GM21367 (cell line): Measurements from ENCODE around the gene PNMA8B.

ENCODE experiments used
- ATAC-seq: cut with Tn5 transposase; IDR thresholded peaks from one replicate; pipeline ENCODE4 v1.9.1; 2021; ENCODE audit not compliant: unreplicated experiment

PNMA8B gene

DNA sequence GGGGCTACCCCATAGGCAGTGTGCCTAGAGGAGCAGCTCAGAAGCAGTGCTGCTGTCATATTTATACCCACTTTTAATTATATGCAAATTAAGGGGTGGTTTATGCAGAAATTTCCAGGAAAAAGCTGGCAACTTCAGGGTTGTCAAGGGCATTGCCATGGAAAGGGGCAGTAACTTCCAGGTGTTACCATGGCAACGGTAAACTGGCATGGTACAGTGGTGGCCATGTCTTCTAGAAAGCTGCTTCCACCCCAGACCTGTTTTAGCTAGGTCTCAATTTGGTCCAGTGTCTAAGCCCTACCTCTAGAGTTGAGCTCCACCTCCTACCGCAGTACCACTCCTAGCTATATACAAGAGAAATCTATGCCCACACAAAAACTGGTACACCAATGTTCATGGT is 35.6 kb downstream of the PNMA8B start:
- no peak for ATAC-seq

GRCh38 chr19:46456930-46457329 is 38.7 kb downstream of the PNMA8B start:
- ATAC-seq: no peak

DNA sequence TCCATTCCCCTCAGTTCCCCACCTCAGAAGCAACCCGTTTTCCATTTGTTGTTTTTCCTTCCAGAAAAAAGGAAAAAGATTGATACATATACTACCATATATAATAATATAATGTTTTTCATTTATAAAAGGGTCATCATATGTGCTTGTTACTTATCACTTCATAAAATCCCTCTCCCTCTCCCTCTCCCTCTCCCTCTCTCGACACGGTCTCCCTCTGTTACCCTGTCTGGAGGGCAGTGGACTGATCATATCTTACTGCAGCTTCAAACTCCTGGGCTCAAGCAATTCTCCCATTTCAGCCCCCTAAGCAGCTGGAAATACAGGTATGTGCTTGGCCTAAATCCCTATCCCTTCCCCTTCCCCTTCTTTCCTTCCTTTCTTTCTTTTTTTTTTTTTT is 41.4 kb downstream of the PNMA8B start:
- no peak for ATAC-seq

- ATAC-seq: no peak
These were observed 42.0 kb downstream of the PNMA8B start for GRCh38 chr19:46453661-46454060.

- no peak for ATAC-seq
These were observed 43.5 kb downstream of the PNMA8B start for GRCh38 chr19:46452186-46452585.

- ATAC-seq: no peak
These were observed 44.3 kb downstream of the PNMA8B start for GRCh38 chr19:46451352-46451751.

DNA sequence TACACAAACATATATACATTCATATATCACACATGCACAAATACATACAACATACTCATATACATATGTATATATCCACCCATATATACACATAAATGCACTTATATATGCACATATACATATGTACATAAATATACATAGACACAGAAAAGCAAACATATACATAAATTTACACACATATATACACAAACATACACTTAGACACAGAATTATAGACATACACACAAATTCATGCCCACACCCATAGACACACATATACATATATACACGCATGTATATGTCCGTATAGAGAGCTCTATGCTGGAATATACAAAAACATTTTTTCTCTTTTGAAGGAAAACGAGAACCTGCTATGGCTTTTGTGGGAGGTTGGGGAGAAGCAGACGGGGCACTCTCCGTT is 44.9 kb downstream of the PNMA8B start:
- ATAC-seq: no peak

DNA sequence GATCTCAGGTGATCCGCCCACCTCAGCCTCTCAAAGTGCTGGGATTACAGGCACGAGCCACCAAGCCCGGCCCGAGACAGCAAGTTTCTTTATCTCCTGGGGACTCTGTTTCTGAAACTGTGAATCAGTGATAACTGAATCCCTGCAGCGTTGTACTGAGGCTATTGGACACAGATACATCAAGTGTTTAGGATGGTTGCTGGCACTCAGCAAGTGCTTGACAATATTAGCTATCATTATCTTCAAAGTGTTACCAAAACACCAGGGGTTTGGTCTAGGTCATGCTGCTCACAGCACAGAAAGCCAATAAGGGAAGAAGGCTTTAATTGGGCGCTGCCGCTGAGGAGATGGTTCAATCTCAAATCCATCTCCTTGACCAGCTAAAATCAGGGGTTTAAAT is 46.4 kb downstream of the PNMA8B start:
- no peak for ATAC-seq

GRCh38 chr19:46448601-46449000 is 47.1 kb downstream of the PNMA8B start:
- no peak for ATAC-seq

GRCh38 chr19:46447824-46448223 is 47.8 kb downstream of the PNMA8B start:
- ATAC-seq: no peak

- no peak for ATAC-seq
These were observed 48.7 kb downstream of the PNMA8B start for GRCh38 chr19:46447006-46447405.

- no peak for ATAC-seq
These were observed 49.6 kb downstream of the PNMA8B start for GRCh38 chr19:46446021-46446420.

DNA sequence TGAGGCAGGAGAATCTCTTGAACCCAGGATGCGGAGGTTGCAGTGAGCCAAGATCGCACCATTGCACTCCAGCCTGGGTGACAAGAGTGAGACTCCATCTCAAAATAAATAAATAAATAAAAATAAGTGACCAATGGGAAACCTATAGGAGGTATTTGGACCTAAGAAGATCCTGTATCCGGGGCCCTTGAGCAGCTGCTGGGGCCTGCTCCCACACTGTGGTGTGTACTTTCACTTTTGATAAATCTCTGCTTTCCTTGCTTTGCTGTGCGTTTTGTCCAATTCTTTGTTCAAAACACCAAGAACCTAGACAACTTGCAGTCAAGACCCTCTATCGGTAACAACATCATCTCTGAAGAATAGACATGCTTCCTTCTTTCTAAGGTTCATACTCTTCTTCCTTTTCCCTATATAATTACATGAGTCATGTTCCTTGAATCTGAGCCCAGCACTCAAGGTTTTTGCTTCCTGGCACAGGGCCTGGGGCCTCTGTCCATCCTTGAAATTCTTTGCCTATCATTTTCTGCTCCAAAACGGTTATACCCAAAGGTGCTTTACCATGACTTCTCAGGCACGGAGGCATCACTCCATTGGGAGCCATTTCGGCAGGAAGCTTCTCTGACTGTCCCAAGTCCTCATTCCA is 52.7 kb downstream of the PNMA8B start:
- ATAC-seq: no peak

DNA sequence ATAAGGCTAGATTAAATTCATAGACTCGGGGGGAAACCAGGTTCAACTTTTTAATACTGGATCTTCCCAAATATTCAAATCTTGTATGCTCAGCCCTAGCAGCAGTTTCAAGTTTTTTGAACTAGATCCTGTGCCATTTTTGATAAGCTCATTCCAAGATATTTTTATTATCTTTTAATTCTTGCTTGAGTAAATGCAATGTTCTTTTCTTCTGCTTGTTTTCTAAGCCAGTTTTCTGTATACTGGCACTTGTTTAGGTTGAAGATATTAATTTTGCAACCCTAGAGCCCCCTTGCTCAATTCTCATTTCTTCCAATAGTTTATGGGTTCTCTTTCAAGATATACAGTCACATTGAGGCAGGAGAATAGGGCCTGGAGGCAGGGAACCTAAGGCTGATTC is 53.8 kb downstream of the PNMA8B start:
- ATAC-seq: no peak
